CD8-positive, alpha-beta memory T cell (primary cell): ENCODE results near the gene SLC30A4. TPM values are rescaled to one million over a fixed set of nuclear protein-coding genes. Genes with fewer than 3 reads are reported as not detected.
A peak's percentile ranks its signal among the peaks of the same experiment; 100 is the strongest.

ENCODE experiments used
- CTCF ChIA-PET: fragments of 350-600 bp; sonication (Branson Sonifier 250); formaldehyde crosslinking; loops from one replicate; lab custom pipeline; 2021; ENCODE audit warnings: antibody characterized with exemption; lab: Charles Lee
- POLR2A ChIA-PET: fragments of 350-600 bp; sonication (Branson Sonifier 250); formaldehyde crosslinking; loops from one replicate; lab custom pipeline; 2021; ENCODE audit warnings: antibody characterized with exemption; lab: Charles Lee
- DNase-seq, 5 donors: peaks; one replicate each; pipeline versions ENCODE4 v3.0.0 to v3.0.0-alpha.2; 2020 to 2022; ENCODE audit warnings: mixed read lengths in 1 of 5
- H3K27ac ChIP-seq: one replicate; pipeline ENCODE4 v1.7.0; 2013; ENCODE audit warnings: low read depth, mild to moderate bottlenecking, low read length, moderate library complexity
- H3K27me3 ChIP-seq: 2 replicates; pipeline ENCODE4 v1.7.0; 2013; ENCODE audit warnings: low read length, mild to moderate bottlenecking; ENCODE audit not compliant: insufficient read depth, poor library complexity, severe bottlenecking
- H3K36me3 ChIP-seq: 2 replicates; pipeline ENCODE4 v1.7.0; 2013; ENCODE audit warnings: mild to moderate bottlenecking, low read length, moderate library complexity; ENCODE audit not compliant: insufficient read depth
- H3K4me1 ChIP-seq: 2 replicates; pipeline ENCODE4 v1.7.0; 2013; ENCODE audit warnings: mild to moderate bottlenecking, low read length, moderate library complexity; ENCODE audit not compliant: insufficient read depth
- H3K4me3 ChIP-seq: 2 replicates; pipeline ENCODE4 v1.7.0; 2013; ENCODE audit warnings: mild to moderate bottlenecking, low read length
- H3K9me3 ChIP-seq: 2 replicates; pipeline ENCODE4 v1.7.0; 2013; ENCODE audit warnings: mild to moderate bottlenecking, low read length
- H3K27ac Mint-ChIP-seq, 8 donors: one replicate each; pipeline ENCODE4 v1.8.0; 2020 to 2021; ENCODE audit warnings: mixed read lengths in 8 of 8, mild to moderate bottlenecking in 6 of 8, inconsistent platforms in 3 of 8, moderate library complexity in 3 of 8
- H3K27me3 Mint-ChIP-seq, 2 donors: one replicate each; pipeline ENCODE4 v1.8.0; 2020 to 2021; ENCODE audit warnings: mixed read lengths in 2 of 2, mild to moderate bottlenecking in 1 of 2, moderate library complexity in 1 of 2
- H3K36me3 Mint-ChIP-seq, 3 donors: one replicate each; pipeline ENCODE4 v1.8.0; 2020 to 2021; ENCODE audit warnings: mixed read lengths in 3 of 3, inconsistent platforms in 1 of 3, mild to moderate bottlenecking in 1 of 3
- H3K4me1 Mint-ChIP-seq, 3 donors: one replicate each; pipeline ENCODE4 v1.8.0; 2020 to 2021; ENCODE audit warnings: mixed read lengths in 3 of 3, inconsistent platforms in 1 of 3, mild to moderate bottlenecking in 1 of 3
- H3K4me3 Mint-ChIP-seq, 7 donors: one replicate each; pipeline ENCODE4 v1.8.0; 2020 to 2021; ENCODE audit warnings: mixed read lengths in 7 of 7, mild to moderate bottlenecking in 6 of 7, moderate library complexity in 4 of 7, inconsistent platforms in 2 of 7
- H3K9me3 Mint-ChIP-seq, 5 donors: one replicate each; pipeline ENCODE4 v1.8.0; 2020 to 2022; ENCODE audit warnings: mixed read lengths in 5 of 5, mild to moderate bottlenecking in 3 of 5, moderate library complexity in 2 of 5, inconsistent platforms in 1 of 5
- polyA plus RNA-seq: library from polyadenylated mRNA; unstranded; fragments of 300-500 nt; fragmentation: Illumina TruSeq; gene quantifications from one replicate; pipeline ENCODE4 v1.2.3, GENCODE V29; 2021
- total RNA-seq, 2 experiments: library from RNA; stranded (reverse); gene quantifications; one replicate each; pipeline ENCODE4 v1.2.3, GENCODE V29; 2021

Gene SLC30A4
- total and polyA plus RNA-seq, 3 experiments from 2014 or later, result 3.1 to 3.3 (median 3.1) TPM

GRCh38 chr15:45473068-45473467 lies 49.5 kb downstream of the SLC30A4 start:
- no peak overlapping the region for H3K27ac Mint-ChIP-seq
- DNase-seq, result no peak
- POLR2A ChIA-PET, result no interaction called here
- no peak overlapping the region for H3K27ac ChIP-seq
- no peaks in the 10 kb centered on the region for H3K36me3 ChIP-seq
- peaks cover 5% of the 10 kb centered on the region for H3K27me3 ChIP-seq
- H3K4me1 Mint-ChIP-seq, result no peaks in the 10 kb centered on the region
- CTCF ChIA-PET, result interaction anchor here (1.9 kb wide), 1 partner anchor 15 kb away, joined by 14 read pairs; no protein-coding TSS in a partner anchor
- peaks cover 2 to 38% of the 10 kb centered on the region in 2 donors for H3K27me3 Mint-ChIP-seq
- H3K9me3 ChIP-seq, result no peaks in the 10 kb centered on the region
- no peak overlapping the region for H3K4me3 Mint-ChIP-seq
- H3K4me3 ChIP-seq, result no peak overlapping the region
- H3K9me3 Mint-ChIP-seq, result no peaks in the 10 kb centered on the region
- H3K36me3 Mint-ChIP-seq, result no peaks in the 10 kb centered on the region
- no peaks in the 10 kb centered on the region for H3K4me1 ChIP-seq

- Mint-ChIP-seq H3K27me3 (peaks cover 2 to 41% of the 10 kb centered on the region in 2 donors), H3K4me1 (no peaks in the 10 kb centered on the region), H3K9me3 (no peaks in the 10 kb centered on the region), H3K27ac (no peak overlapping the region), H3K4me3 (no peak overlapping the region), H3K36me3 (no peaks in the 10 kb centered on the region)
- ChIA-PET CTCF (no interaction called here), POLR2A (no interaction called here)
- Histone ChIP-seq H3K27me3 (peaks cover 5% of the 10 kb centered on the region), H3K27ac (no peak overlapping the region), H3K9me3 (no peaks in the 10 kb centered on the region), H3K4me1 (no peaks in the 10 kb centered on the region), H3K36me3 (no peaks in the 10 kb centered on the region), H3K4me3 (no peak overlapping the region)
- DNase-seq, result no peak
These were observed 51.4 kb downstream of the SLC30A4 start for GRCh38 chr15:45471151-45471550.

GRCh38 chr15:45469441-45469840 lies 53.1 kb downstream of the SLC30A4 start:
- ChIA-PET POLR2A (no interaction called here), CTCF (no interaction called here)
- H3K27ac ChIP-seq, result no peak overlapping the region
- DNase-seq, result no peak
- H3K4me3 ChIP-seq, result no peak overlapping the region
- H3K4me1 Mint-ChIP-seq, result no peaks in the 10 kb centered on the region
- peaks cover 5% of the 10 kb centered on the region for H3K27me3 ChIP-seq
- no peaks in the 10 kb centered on the region for H3K9me3 ChIP-seq
- H3K36me3 ChIP-seq, result no peaks in the 10 kb centered on the region
- H3K27me3 Mint-ChIP-seq, result peaks cover 5 to 41% of the 10 kb centered on the region in 2 donors
- no peaks in the 10 kb centered on the region for H3K4me1 ChIP-seq
- H3K27ac Mint-ChIP-seq, result no peak overlapping the region
- H3K4me3 Mint-ChIP-seq, result no peak overlapping the region
- no peaks in the 10 kb centered on the region for H3K9me3 Mint-ChIP-seq
- no peaks in the 10 kb centered on the region for H3K36me3 Mint-ChIP-seq

- Mint-ChIP-seq H3K36me3 (no peaks in the 10 kb centered on the region), H3K27ac (no peak overlapping the region), H3K9me3 (peaks cover 0 to 1% (median 0%) of the 10 kb centered on the region in 5 donors), H3K27me3 (peaks cover 5 to 41% of the 10 kb centered on the region in 2 donors), H3K4me3 (peak overlapping the region in 1 of 7 donors; percentile 67), H3K4me1 (peaks cover 0 to 2% (median 1%) of the 10 kb centered on the region in 3 donors)
- ChIA-PET POLR2A (no interaction called here), CTCF (interaction anchor here (1.4 kb wide), 1 partner anchor 11 kb away, joined by 12 read pairs; no protein-coding TSS in a partner anchor)
- DNase-seq, result no peak
- H3K36me3 ChIP-seq, result no peaks in the 10 kb centered on the region
- no peaks in the 10 kb centered on the region for H3K9me3 ChIP-seq
- no peak overlapping the region for H3K4me3 ChIP-seq
- no peak overlapping the region for H3K27ac ChIP-seq
- H3K27me3 ChIP-seq, result peaks cover 5% of the 10 kb centered on the region
- H3K4me1 ChIP-seq, result no peaks in the 10 kb centered on the region
These were observed 53.5 kb downstream of the SLC30A4 start for GRCh38 chr15:45469027-45469426.

GRCh38 chr15:45468294-45468693 lies 54.3 kb downstream of the SLC30A4 start:
- Mint-ChIP-seq H3K4me3 (no peak overlapping the region), H3K27ac (no peak overlapping the region), H3K4me1 (peaks cover 0 to 3% (median 2%) of the 10 kb centered on the region in 3 donors), H3K36me3 (no peaks in the 10 kb centered on the region), H3K27me3 (peaks cover 5 to 38% of the 10 kb centered on the region in 2 donors), H3K9me3 (peaks cover 0 to 5% (median 2%) of the 10 kb centered on the region in 5 donors)
- POLR2A ChIA-PET, result no interaction called here
- Histone ChIP-seq H3K4me1 (no peaks in the 10 kb centered on the region), H3K27ac (no peak overlapping the region), H3K9me3 (no peaks in the 10 kb centered on the region), H3K36me3 (no peaks in the 10 kb centered on the region), H3K4me3 (no peak overlapping the region), H3K27me3 (peaks cover 5% of the 10 kb centered on the region)
- DNase-seq, result no peak
- CTCF ChIA-PET, result interaction anchor here (1.4 kb wide), 1 partner anchor 10 kb away, joined by 12 read pairs; no protein-coding TSS in a partner anchor

GRCh38 chr15:45458746-45459403 lies 63.7 kb downstream of the SLC30A4 start:
- no peaks in the 10 kb centered on the region for H3K36me3 ChIP-seq
- Mint-ChIP-seq H3K4me1 (peaks cover 41 to 52% (median 49%) of the 10 kb centered on the region in 3 donors), H3K27ac (peak overlapping the region in 4 of 8 donors; percentile 6 to 91 (median 31)), H3K4me3 (peak overlapping the region; percentile 58 to 93 (median 81)), H3K36me3 (peaks cover 0 to 1% (median 0%) of the 10 kb centered on the region in 3 donors), H3K9me3 (peaks cover 0 to 4% (median 2%) of the 10 kb centered on the region in 5 donors), H3K27me3 (peaks cover 0 to 1% of the 10 kb centered on the region in 2 donors)
- no peaks in the 10 kb centered on the region for H3K9me3 ChIP-seq
- H3K4me3 ChIP-seq, result no peak overlapping the region
- CTCF ChIA-PET, result interaction anchor here (0.6 to 4.9 kb wide), 16 partner anchors 10 to 296 kb away, joined by 3 to 72 read pairs (median 4); partner anchors contain the start of genes BLOC1S6 and SQOR
- no peak overlapping the region for H3K27ac ChIP-seq
- H3K27me3 ChIP-seq, result no peaks in the 10 kb centered on the region
- peaks cover 40% of the 10 kb centered on the region for H3K4me1 ChIP-seq
- DNase-seq, result peak; percentile 71 to 82 (median 76)
- POLR2A ChIA-PET, result no interaction called here

- Histone ChIP-seq H3K27ac (peak overlapping the region; percentile 29), H3K4me1 (peaks cover 40% of the 10 kb centered on the region), H3K36me3 (no peaks in the 10 kb centered on the region), H3K4me3 (peak overlapping the region; percentile 70), H3K27me3 (no peaks in the 10 kb centered on the region), H3K9me3 (no peaks in the 10 kb centered on the region)
- Mint-ChIP-seq H3K9me3 (peaks cover 0 to 3% (median 0%) of the 10 kb centered on the region in 5 donors), H3K4me3 (peak overlapping the region; percentile 79 to 93 (median 87)), H3K36me3 (peaks cover 0 to 1% (median 0%) of the 10 kb centered on the region in 3 donors), H3K27ac (peak overlapping the region; percentile 78 to 94 (median 90)), H3K4me1 (peaks cover 43 to 55% (median 53%) of the 10 kb centered on the region in 3 donors), H3K27me3 (peaks cover 0 to 1% of the 10 kb centered on the region in 2 donors)
- ChIA-PET CTCF (interaction anchor here (0.7 to 4.9 kb wide), 27 partner anchors 9 to 295 kb away, joined by 3 to 72 read pairs (median 4); partner anchors contain the start of gene BLOC1S6), POLR2A (no interaction called here)
- peak; percentile 58 to 81 (median 78) for DNase-seq
These were observed 64.7 kb downstream of the SLC30A4 start for GRCh38 chr15:45457641-45458539.
